Measurements from ENCODE around the gene WDR86.

- no peak for TF ChIP-seq EP300 (IDR thresholded peaks at IDR 0.05)
- no peak for TF ChIP-seq CTCF (IDR thresholded peaks at IDR 0.05)
- TF ChIP-seq POLR2A (IDR thresholded peaks at IDR 0.05; ENCODE audit: low read depth): no peak
Observed at GRCh38 chr7:151375530-151376217, 34.2 kb downstream of the WDR86 start.

All from esophagus muscularis mucosa (tissue), 4 donors.